Activated CD4-positive, alpha-beta memory T cell treated with anti-CD3 and anti-CD28 coated beads, Interleukin-2, amount 10 ng/mL, durations not matched to agents 7 days and 5 days (primary cell): Measurements from ENCODE around the gene LAPTM4A. TPM values are rescaled to one million over a fixed set of nuclear protein-coding genes. Genes with fewer than 3 reads are reported as not detected.

Experiments
- CTCF ChIA-PET: fragments of 350-600 bp; sonication (Branson Sonifier 250); formaldehyde crosslinking; loops from one replicate; lab custom pipeline; 2021; ENCODE audit warnings: antibody characterized with exemption, inconsistent platforms; lab: Charles Lee
- POLR2A ChIA-PET: fragments of 350-600 bp; sonication (Branson Sonifier 250); formaldehyde crosslinking; loops from one replicate; lab custom pipeline; 2021; ENCODE audit warnings: antibody characterized with exemption; lab: Charles Lee
- DNase-seq: peaks from one replicate; pipeline ENCODE4 v3.0.0-alpha.2; 2020
- H3K27ac Mint-ChIP-seq: one replicate; pipeline ENCODE4 v1.8.0; 2021; ENCODE audit warnings: mild to moderate bottlenecking, mixed read lengths
- H3K27me3 Mint-ChIP-seq: one replicate; pipeline ENCODE4 v1.8.0; 2021; ENCODE audit warnings: mixed read lengths
- H3K36me3 Mint-ChIP-seq: one replicate; pipeline ENCODE4 v1.8.0; 2021; ENCODE audit warnings: low read depth, mixed read lengths
- H3K4me1 Mint-ChIP-seq: one replicate; pipeline ENCODE4 v1.8.0; 2021; ENCODE audit warnings: mixed read lengths
- H3K4me3 Mint-ChIP-seq: one replicate; pipeline ENCODE4 v1.8.0; 2021; ENCODE audit warnings: mild to moderate bottlenecking, mixed read lengths
- H3K9me3 Mint-ChIP-seq: one replicate; pipeline ENCODE4 v1.8.0; 2021; ENCODE audit warnings: mixed read lengths
- total RNA-seq, 2 experiments: library from RNA; stranded (reverse); gene quantifications; one replicate each; pipeline ENCODE4 v1.2.3, GENCODE V29; 2021

LAPTM4A gene
- total RNA-seq, 2 experiments from 2014 or later, result 36.1 to 36.7 TPM

GRCh38 chr2:20005067-20005627 lies 46.3 kb downstream of the LAPTM4A start:
- no peaks in the 10 kb centered on the region for H3K9me3 Mint-ChIP-seq
- no peak for DNase-seq
- peaks cover 26% of the 10 kb centered on the region for H3K27me3 Mint-ChIP-seq
- no peak overlapping the region for H3K4me3 Mint-ChIP-seq
- CTCF ChIA-PET, result interaction anchor here (1.3 kb wide), 1 partner anchor 10 kb away, joined by 5 read pairs; no protein-coding TSS in a partner anchor
- no peak overlapping the region for H3K27ac Mint-ChIP-seq
- H3K4me1 Mint-ChIP-seq, result no peaks in the 10 kb centered on the region
- POLR2A ChIA-PET, result no interaction called here
- H3K36me3 Mint-ChIP-seq, result no peaks in the 10 kb centered on the region

GRCh38 chr2:20001361-20001863 lies 50.0 kb downstream of the LAPTM4A start:
- H3K9me3 Mint-ChIP-seq, result no peaks in the 10 kb centered on the region
- DNase-seq, result no peak
- no peak overlapping the region for H3K4me3 Mint-ChIP-seq
- CTCF ChIA-PET, result interaction anchor here (0.6 kb wide), 1 partner anchor 45 kb away, joined by 3 read pairs; no protein-coding TSS in a partner anchor
- peaks cover 32% of the 10 kb centered on the region for H3K27me3 Mint-ChIP-seq
- no peaks in the 10 kb centered on the region for H3K36me3 Mint-ChIP-seq
- no peak overlapping the region for H3K27ac Mint-ChIP-seq
- POLR2A ChIA-PET, result no interaction called here
- H3K4me1 Mint-ChIP-seq, result no peaks in the 10 kb centered on the region

GRCh38 chr2:19993731-19994130 lies 57.7 kb downstream of the LAPTM4A start:
- ChIA-PET POLR2A (no interaction called here), CTCF (interaction anchor here (0.8 kb wide), 1 partner anchor 39 kb away, joined by 3 read pairs; no protein-coding TSS in a partner anchor)
- Mint-ChIP-seq H3K36me3 (peaks cover 3% of the 10 kb centered on the region), H3K27me3 (peaks cover 37% of the 10 kb centered on the region), H3K9me3 (no peaks in the 10 kb centered on the region), H3K4me1 (peaks cover 22% of the 10 kb centered on the region), H3K27ac (no peak overlapping the region), H3K4me3 (no peak overlapping the region)
- no peak for DNase-seq

- DNase-seq, result no peak
- no peaks in the 10 kb centered on the region for H3K9me3 Mint-ChIP-seq
- peaks cover 3% of the 10 kb centered on the region for H3K36me3 Mint-ChIP-seq
- ChIA-PET POLR2A (no interaction called here), CTCF (no interaction called here)
- peaks cover 32% of the 10 kb centered on the region for H3K27me3 Mint-ChIP-seq
- H3K27ac Mint-ChIP-seq, result no peak overlapping the region
- H3K4me3 Mint-ChIP-seq, result no peak overlapping the region
- H3K4me1 Mint-ChIP-seq, result peaks cover 31% of the 10 kb centered on the region
These were observed 59.5 kb downstream of the LAPTM4A start for GRCh38 chr2:19991895-19992294.

GRCh38 chr2:19990416-19990728 lies 61.1 kb downstream of the LAPTM4A start:
- peaks cover 3% of the 10 kb centered on the region for H3K36me3 Mint-ChIP-seq

GRCh38 chr2:19989667-19990415 lies 61.6 kb downstream of the LAPTM4A start, which contains the start of gene WDR35:
Gene WDR35 (minus strand): TSS chr2:19990105. CDS start chr2:19990015, 90 bp downstream.
- Mint-ChIP-seq H3K4me1 (peaks cover 31% of the 10 kb centered on the region), H3K27me3 (peaks cover 27% of the 10 kb centered on the region), H3K27ac (peak within 1 kb of the TSS; percentile 53), H3K36me3 (peaks cover 3% of the 10 kb centered on the region), H3K4me3 (peak within 1 kb of the TSS; percentile 85), H3K9me3 (no peaks in the 10 kb centered on the region)
- DNase-seq, result peak; percentile 94
- ChIA-PET CTCF (interaction anchor here (1.3 kb wide), 1 partner anchor 26 kb away, joined by 6 read pairs; no protein-coding TSS in a partner anchor), POLR2A (interaction anchor here (1.0 to 2.7 kb wide), 7 partner anchors 21 to 833 kb away, joined by 3 to 13 read pairs (median 3); partner anchors contain the start of genes LAPTM4A, LDAH and TTC32)

More at GRCh38 chr2:19990416-19990728, 61.1 kb downstream of the LAPTM4A start:
- Mint-ChIP-seq H3K27ac (no peak overlapping the region), H3K27me3 (peaks cover 27% of the 10 kb centered on the region), H3K4me3 (peak overlapping the region; percentile 85), H3K4me1 (peaks cover 31% of the 10 kb centered on the region), H3K9me3 (no peaks in the 10 kb centered on the region)
- ChIA-PET POLR2A (interaction anchor here (1.0 to 2.7 kb wide), 6 partner anchors 22 to 643 kb away, joined by 3 to 13 read pairs (median 3); partner anchors contain the start of genes LAPTM4A and TTC32), CTCF (interaction anchor here (1.3 kb wide), 1 partner anchor 25 kb away, joined by 6 read pairs; no protein-coding TSS in a partner anchor)
- DNase-seq, result no peak

- DNase-seq, result no peak
- CTCF ChIA-PET, result interaction anchor here (1.3 kb wide), 1 partner anchor 26 kb away, joined by 6 read pairs; no protein-coding TSS in a partner anchor
- Mint-ChIP-seq H3K27ac (peak overlapping the region; percentile 53), H3K9me3 (no peaks in the 10 kb centered on the region), H3K27me3 (peaks cover 24% of the 10 kb centered on the region), H3K36me3 (peaks cover 3% of the 10 kb centered on the region), H3K4me3 (peak overlapping the region; percentile 85), H3K4me1 (peaks cover 31% of the 10 kb centered on the region)
- POLR2A ChIA-PET, result interaction anchor here (1.0 to 2.7 kb wide), 6 partner anchors 62 to 834 kb away, joined by 3 to 13 read pairs (median 3); partner anchors contain the start of genes LAPTM4A, LDAH and TTC32
These were observed 62.1 kb downstream of the LAPTM4A start for GRCh38 chr2:19989342-19989666.

GRCh38 chr2:19988600-19988999 lies 62.8 kb downstream of the LAPTM4A start:
- Mint-ChIP-seq H3K27ac (no peak overlapping the region), H3K9me3 (no peaks in the 10 kb centered on the region), H3K4me1 (peaks cover 31% of the 10 kb centered on the region), H3K36me3 (peaks cover 3% of the 10 kb centered on the region), H3K4me3 (peak overlapping the region; percentile 85), H3K27me3 (peaks cover 18% of the 10 kb centered on the region)
- ChIA-PET CTCF (interaction anchor here (1.0 kb wide), 1 partner anchor 27 kb away, joined by 3 read pairs; no protein-coding TSS in a partner anchor), POLR2A (interaction anchor here (0.6 to 2.7 kb wide), 3 partner anchors 11 to 834 kb away, joined by 3 to 13 read pairs (median 3); partner anchors contain the start of genes LDAH and TTC32)
- no peak for DNase-seq

GRCh38 chr2:19987936-19988335 lies 63.5 kb downstream of the LAPTM4A start:
- H3K4me3 Mint-ChIP-seq, result no peak overlapping the region
- H3K27me3 Mint-ChIP-seq, result peaks cover 13% of the 10 kb centered on the region
- POLR2A ChIA-PET, result interaction anchor here (2.7 kb wide), 1 partner anchor 88 kb away, joined by 13 read pairs; the partner anchor contains the start of gene TTC32
- H3K36me3 Mint-ChIP-seq, result peaks cover 3% of the 10 kb centered on the region
- H3K4me1 Mint-ChIP-seq, result peaks cover 31% of the 10 kb centered on the region
- no peak overlapping the region for H3K27ac Mint-ChIP-seq
- CTCF ChIA-PET, result interaction anchor here (1.0 kb wide), 1 partner anchor 28 kb away, joined by 3 read pairs; no protein-coding TSS in a partner anchor
- no peak for DNase-seq
- H3K9me3 Mint-ChIP-seq, result no peaks in the 10 kb centered on the region

Other genes with a start within 250 kb of the LAPTM4A start
- 10 to 100 TPM; 30.7 to 34.8 TPM for gene TTC32, start 149.6 kb downstream of the LAPTM4A start, total RNA-seq
- gene WDR35, start 61.5 kb downstream of the LAPTM4A start, total RNA-seq, result 1 to 10 TPM; 4.5 to 4.7 TPM
- not detected for gene MATN3, start 39.0 kb downstream of the LAPTM4A start, total RNA-seq
- gene SDC1, start 173.5 kb upstream of the LAPTM4A start, total RNA-seq, result under 1 TPM in 1 of 2 experiments, not detected in 1; 0.33 TPM